Breast epithelium (tissue), 3 donors: ENCODE data around the gene THTPA.

ENCODE experiments used
- POLR2A ChIP-seq: fragments of 450-650 bp; IDR thresholded peaks from one replicate; pipeline ENCODE4 v1.6.1; 2016; ENCODE audit warnings: antibody characterized with exemption, mild to moderate bottlenecking, moderate library complexity
- POLR2AphosphoS5 ChIP-seq, 3 donors: sonication (generic); formaldehyde crosslinking; IDR thresholded peaks; one replicate each; pipeline ENCODE4 v1.6.1; 2017; ENCODE audit warnings: antibody characterized with exemption in 3 of 3
- TF ChIP-seq, protein P1 (sequence below), 3 donors: fragments of 450-650 bp; IDR thresholded peaks; one replicate each; pipeline ENCODE4 v1.5.1; 2016 to 2017; ENCODE audit warnings: antibody characterized with exemption in 3 of 3, mild to moderate bottlenecking in 3 of 3, moderate library complexity in 3 of 3

DNA sequence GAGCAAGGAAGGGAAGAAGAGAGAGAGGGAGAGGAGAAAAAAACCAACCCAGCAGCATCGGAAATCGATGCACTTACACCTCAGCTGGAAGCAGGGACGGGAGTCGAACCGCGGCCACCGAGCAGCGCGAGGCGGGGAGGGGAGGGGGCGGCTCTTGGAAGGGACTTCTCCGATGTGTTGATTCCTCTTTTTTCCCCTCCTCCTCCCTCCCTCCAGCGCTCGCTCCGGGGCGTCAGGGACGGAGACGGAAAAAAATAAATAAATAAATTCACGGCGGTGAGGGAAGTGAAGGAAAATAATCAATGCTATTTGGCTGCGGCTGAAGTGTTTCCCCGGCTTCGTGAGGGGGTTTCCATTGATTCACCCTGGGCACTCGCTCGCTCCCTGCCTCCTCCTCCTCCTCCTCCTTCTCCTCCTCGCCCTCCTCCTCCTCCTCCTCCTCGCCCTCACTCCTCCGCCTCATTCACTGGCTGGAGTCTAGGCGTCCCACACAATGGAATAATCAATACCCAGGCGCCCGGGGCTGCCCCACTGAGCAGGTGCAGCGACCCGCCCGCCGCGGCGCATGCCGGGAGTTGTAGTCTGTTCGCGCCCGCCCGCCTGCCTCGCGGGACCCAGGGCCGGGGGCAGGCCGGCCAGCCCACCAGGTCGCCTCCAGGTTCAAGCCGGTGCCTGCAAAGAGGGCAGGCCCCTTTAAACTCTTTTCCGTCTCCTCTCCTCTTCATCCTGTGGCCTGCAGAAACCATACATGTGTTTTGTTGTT is 4.6 kb upstream of the THTPA start, which contains the start of gene ZFHX2:
- no peak for TF ChIP-seq POLR2AphosphoS5 (IDR thresholded peaks at IDR 0.05)
- no peak for TF ChIP-seq POLR2A
- TF ChIP-seq, protein P1, sequence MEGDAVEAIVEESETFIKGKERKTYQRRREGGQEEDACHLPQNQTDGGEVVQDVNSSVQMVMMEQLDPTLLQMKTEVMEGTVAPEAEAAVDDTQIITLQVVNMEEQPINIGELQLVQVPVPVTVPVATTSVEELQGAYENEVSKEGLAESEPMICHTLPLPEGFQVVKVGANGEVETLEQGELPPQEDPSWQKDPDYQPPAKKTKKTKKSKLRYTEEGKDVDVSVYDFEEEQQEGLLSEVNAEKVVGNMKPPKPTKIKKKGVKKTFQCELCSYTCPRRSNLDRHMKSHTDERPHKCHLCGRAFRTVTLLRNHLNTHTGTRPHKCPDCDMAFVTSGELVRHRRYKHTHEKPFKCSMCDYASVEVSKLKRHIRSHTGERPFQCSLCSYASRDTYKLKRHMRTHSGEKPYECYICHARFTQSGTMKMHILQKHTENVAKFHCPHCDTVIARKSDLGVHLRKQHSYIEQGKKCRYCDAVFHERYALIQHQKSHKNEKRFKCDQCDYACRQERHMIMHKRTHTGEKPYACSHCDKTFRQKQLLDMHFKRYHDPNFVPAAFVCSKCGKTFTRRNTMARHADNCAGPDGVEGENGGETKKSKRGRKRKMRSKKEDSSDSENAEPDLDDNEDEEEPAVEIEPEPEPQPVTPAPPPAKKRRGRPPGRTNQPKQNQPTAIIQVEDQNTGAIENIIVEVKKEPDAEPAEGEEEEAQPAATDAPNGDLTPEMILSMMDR (IDR thresholded peaks at IDR 0.05) = no peak
